ENCODE results near the gene IDH2.

DNA sequence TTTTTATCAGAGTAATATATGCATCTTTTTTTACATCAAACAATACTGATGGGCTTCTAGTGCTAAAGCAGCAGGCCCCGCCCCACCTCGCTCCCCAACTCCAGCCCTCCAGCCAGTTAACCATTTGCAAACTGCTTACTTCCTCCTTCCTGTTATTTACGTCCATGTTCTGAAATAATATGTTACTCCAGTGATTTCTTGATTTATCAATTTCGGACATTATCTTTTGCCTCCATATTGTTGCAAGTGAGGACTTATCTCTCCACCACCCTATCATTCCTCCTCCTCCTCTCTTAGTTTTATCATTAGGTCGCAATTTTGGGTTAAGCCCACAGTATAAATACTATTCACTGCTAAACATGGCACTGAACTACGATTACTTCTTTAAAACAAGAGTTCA is 61.6 kb downstream of the IDH2 start:
- TF ChIP-seq, protein P1, sequence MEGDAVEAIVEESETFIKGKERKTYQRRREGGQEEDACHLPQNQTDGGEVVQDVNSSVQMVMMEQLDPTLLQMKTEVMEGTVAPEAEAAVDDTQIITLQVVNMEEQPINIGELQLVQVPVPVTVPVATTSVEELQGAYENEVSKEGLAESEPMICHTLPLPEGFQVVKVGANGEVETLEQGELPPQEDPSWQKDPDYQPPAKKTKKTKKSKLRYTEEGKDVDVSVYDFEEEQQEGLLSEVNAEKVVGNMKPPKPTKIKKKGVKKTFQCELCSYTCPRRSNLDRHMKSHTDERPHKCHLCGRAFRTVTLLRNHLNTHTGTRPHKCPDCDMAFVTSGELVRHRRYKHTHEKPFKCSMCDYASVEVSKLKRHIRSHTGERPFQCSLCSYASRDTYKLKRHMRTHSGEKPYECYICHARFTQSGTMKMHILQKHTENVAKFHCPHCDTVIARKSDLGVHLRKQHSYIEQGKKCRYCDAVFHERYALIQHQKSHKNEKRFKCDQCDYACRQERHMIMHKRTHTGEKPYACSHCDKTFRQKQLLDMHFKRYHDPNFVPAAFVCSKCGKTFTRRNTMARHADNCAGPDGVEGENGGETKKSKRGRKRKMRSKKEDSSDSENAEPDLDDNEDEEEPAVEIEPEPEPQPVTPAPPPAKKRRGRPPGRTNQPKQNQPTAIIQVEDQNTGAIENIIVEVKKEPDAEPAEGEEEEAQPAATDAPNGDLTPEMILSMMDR (IDR thresholded peaks at IDR 0.05): no peak
- TF ChIP-seq POLR2A (IDR thresholded peaks at IDR 0.05): no peak

Measured in esophagus squamous epithelium (tissue), 4 donors.